Lower leg skin (tissue), 3 donors: Measurements from ENCODE around the gene S100A1.

ENCODE experiments used
- CTCF ChIP-seq, 3 donors: fragments of 450-650 bp; IDR thresholded peaks; one replicate each; pipeline ENCODE4 v1.5.1; 2016; ENCODE audit warnings: antibody characterized with exemption in 3 of 3, mild to moderate bottlenecking in 3 of 3, moderate library complexity in 2 of 3
- POLR2A ChIP-seq, 2 donors: fragments of 450-650 bp; IDR thresholded peaks; one replicate each; pipeline ENCODE4 v1.6.1; 2016 to 2017; ENCODE audit warnings: antibody characterized with exemption in 2 of 2, mild to moderate bottlenecking in 1 of 2, moderate library complexity in 1 of 2

- no peak for TF ChIP-seq CTCF (IDR thresholded peaks at IDR 0.05)
- TF ChIP-seq POLR2A (IDR thresholded peaks at IDR 0.05), result no peak
Observed at GRCh38 chr1:153646672-153647345, 18.6 kb downstream of the S100A1 start.
